HEK293 (cell line): ENCODE data around the gene KCTD21.

ENCODE experiments used
- CTCF ChIA-PET: fragments of 350-600 bp; formaldehyde crosslinking; extraction: SDS; loops from one replicate; lab custom pipeline; 2021; ENCODE audit warnings: antibody characterized with exemption; lab: Yijun Ruan, JAX
- POLR2A ChIA-PET: fragments of 300-600 bp; formaldehyde crosslinking; extraction: SDS; loops from one replicate; lab custom pipeline; 2020; ENCODE audit warnings: antibody characterized with exemption, inconsistent platforms; lab: Yijun Ruan, JAX
- H3K27ac ChIP-seq: fragments of 200-500 bp; sonication (Bioruptor generic); 2 replicates; pipeline ENCODE4 v1.5.1; 2014; ENCODE audit warnings: low read depth, low read length, control low read depth, inconsistent platforms; ENCODE audit errors: extremely low read depth
- H3K36me3 ChIP-seq, 2 experiments: fragments of 200-500 bp in 1 of 2; sonication (Bioruptor generic) in 1 of 2; 1 replicate in 1 of 2; 2 replicates in 1 of 2; pipeline ENCODE4 v1.5.1; 2014 to 2017; ENCODE audit warnings: inconsistent platforms in 2 of 2, low read length in 2 of 2; ENCODE audit not compliant: control insufficient read depth in 2 of 2, insufficient read depth in 1 of 2
- H3K4me1 ChIP-seq: fragments of 200-500 bp; sonication (Bioruptor generic); 2 replicates; pipeline ENCODE4 v1.5.1; 2014; ENCODE audit warnings: mild to moderate bottlenecking, low read length, inconsistent platforms; ENCODE audit not compliant: control insufficient read depth, insufficient read depth
- H3K4me3 ChIP-seq: 2 replicates; pipeline ENCODE4 v1.5.1; 2011; ENCODE audit warnings: low read depth, mild to moderate bottlenecking, control low read depth, low read length, moderate library complexity
- H3K9me3 ChIP-seq: fragments of 200-500 bp; sonication (Bioruptor generic); 2 replicates; pipeline ENCODE4 v1.5.1; 2014; ENCODE audit warnings: low read depth, low read length, inconsistent platforms; ENCODE audit not compliant: control insufficient read depth, insufficient read depth
- ELK4 ChIP-seq: IDR thresholded peaks from 2 replicates; pipeline ENCODE4 v1.6.1; 2011; ENCODE audit warnings: mild to moderate bottlenecking, low read depth, low read length, borderline replicate concordance
- REST ChIP-seq: fragments of 450-650 bp; formaldehyde crosslinking; IDR thresholded peaks from 2 replicates; pipeline ENCODE4 v1.5.1; 2016; ENCODE audit warnings: missing biosample characterization, missing genetic modification characterization
- YY2 ChIP-seq: fragments of 450-650 bp; formaldehyde crosslinking; IDR thresholded peaks from 2 replicates; pipeline ENCODE4 v1.5.1; 2016; ENCODE audit warnings: missing biosample characterization, missing genetic modification characterization
- ZBTB49 ChIP-seq: fragments of 450-650 bp; formaldehyde crosslinking; IDR thresholded peaks from 2 replicates; pipeline ENCODE4 v1.5.1; 2016; ENCODE audit warnings: missing biosample characterization, missing genetic modification characterization, low read depth
- ZBTB6 ChIP-seq: fragments of 450-650 bp; formaldehyde crosslinking; IDR thresholded peaks from 2 replicates; pipeline ENCODE4 v1.5.1; 2017; ENCODE audit warnings: missing biosample characterization, missing genetic modification characterization
- ZFP41 ChIP-seq: fragments of 450-650 bp; formaldehyde crosslinking; IDR thresholded peaks from 2 replicates; pipeline ENCODE4 v1.5.1; 2016; ENCODE audit warnings: missing biosample characterization, missing genetic modification characterization, borderline replicate concordance
- ZNF16 ChIP-seq: fragments of 450-650 bp; formaldehyde crosslinking; IDR thresholded peaks from 2 replicates; pipeline ENCODE4 v1.5.1; 2016; ENCODE audit warnings: low read depth, missing biosample characterization, missing genetic modification characterization
- ZNF223 ChIP-seq: fragments of 450-650 bp; formaldehyde crosslinking; IDR thresholded peaks from 2 replicates; pipeline ENCODE4 v1.5.1; 2016; ENCODE audit warnings: missing biosample characterization, missing genetic modification characterization
- ZNF24 ChIP-seq: fragments of 450-650 bp; formaldehyde crosslinking; IDR thresholded peaks from 2 replicates; pipeline ENCODE4 v1.5.1; 2016; ENCODE audit warnings: missing biosample characterization, missing genetic modification characterization
- ZNF335 ChIP-seq: fragments of 450-650 bp; formaldehyde crosslinking; conservative IDR thresholded peaks from 2 replicates; pipeline ENCODE4 v1.5.1; 2016; ENCODE audit warnings: missing biosample characterization, missing genetic modification characterization
- ZNF350 ChIP-seq: fragments of 450-650 bp; formaldehyde crosslinking; IDR thresholded peaks from 2 replicates; pipeline ENCODE4 v1.5.0; 2017; ENCODE audit warnings: missing biosample characterization, mild to moderate bottlenecking, missing genetic modification characterization
- ZNF394 ChIP-seq: fragments of 450-650 bp; formaldehyde crosslinking; IDR thresholded peaks from 2 replicates; pipeline ENCODE4 v1.5.1; 2016; ENCODE audit warnings: missing biosample characterization, missing genetic modification characterization, mild to moderate bottlenecking, moderate library complexity, borderline replicate concordance
- ZNF404 ChIP-seq: fragments of 450-650 bp; formaldehyde crosslinking; IDR thresholded peaks from 2 replicates; pipeline ENCODE4 v1.5.1; 2017; ENCODE audit warnings: missing biosample characterization, missing genetic modification characterization
- ZNF48 ChIP-seq: fragments of 450-650 bp; formaldehyde crosslinking; IDR thresholded peaks from 2 replicates; pipeline ENCODE4 v1.5.1; 2016; ENCODE audit warnings: missing biosample characterization, missing genetic modification characterization
- ZNF654 ChIP-seq: fragments of 450-650 bp; formaldehyde crosslinking; IDR thresholded peaks from 2 replicates; pipeline ENCODE4 v1.5.1; 2016; ENCODE audit warnings: low read depth, missing biosample characterization, missing genetic modification characterization
- ZNF76 ChIP-seq: fragments of 450-650 bp; formaldehyde crosslinking; IDR thresholded peaks from 2 replicates; pipeline ENCODE4; 2016; ENCODE audit warnings: low read depth, missing biosample characterization, missing genetic modification characterization, borderline replicate concordance

Gene KCTD21

GRCh38 chr11:78219493-78220217 lies 31.2 kb upstream of the KCTD21 start (continued):
- TF ChIP-seq ZNF16 (tag by site-specific recombination): no peak

GRCh38 chr11:78218707-78219492 lies 30.5 kb upstream of the KCTD21 start:
- CTCF ChIA-PET: interaction anchor here (2.3 kb wide), 1 partner anchor 9 kb away, joined by 6 read pairs; no protein-coding TSS in a partner anchor
- H3K4me3 ChIP-seq: no peak overlapping the region
- no peaks in the 10 kb centered on the region for H3K4me1 ChIP-seq
- no peaks in the 10 kb centered on the region for H3K9me3 ChIP-seq
- no peak overlapping the region for H3K27ac ChIP-seq
- TF ChIP-seq ZNF394 (tag by site-specific recombination) (no peak), ELK4 (no peak), ZNF76 (no peak), ZNF48 (no peak)
- TF ChIP-seq, all 188 proteins: peak for 0
- POLR2A ChIA-PET: no interaction called here
- H3K36me3 ChIP-seq: peaks cover 0 to 75% of the 10 kb centered on the region in 2 experiments; a peak in 1 of 3 replicates

GRCh38 chr11:78217650-78218541 lies 29.5 kb upstream of the KCTD21 start:
- POLR2A ChIA-PET: no interaction called here
- Histone ChIP-seq H3K9me3 (no peaks in the 10 kb centered on the region), H3K4me3 (no peak overlapping the region), H3K27ac (no peak overlapping the region), H3K4me1 (no peaks in the 10 kb centered on the region), H3K36me3 (peaks cover 0 to 75% of the 10 kb centered on the region in 2 experiments; a peak in 1 of 3 replicates)
- TF ChIP-seq ZNF404 (tag by site-specific recombination) (no peak), ZNF24 (tag by site-specific recombination) (no peak), ZNF335 (tag by site-specific recombination) (no peak), ZFP41 (tag by site-specific recombination) (no peak), ZNF350 (tag by site-specific recombination) (no peak), ZNF654 (tag by site-specific recombination) (no peak), REST (tag by site-specific recombination) (no peak), ZBTB6 (tag by site-specific recombination) (no peak), ZNF223 (tag by site-specific recombination) (no peak), YY2 (tag by site-specific recombination) (no peak), ZBTB49 (tag by site-specific recombination) (no peak)
- CTCF ChIA-PET: interaction anchor here (2.3 kb wide), 1 partner anchor 10 kb away, joined by 6 read pairs; no protein-coding TSS in a partner anchor
